GM19239 (cell line): Measurements from ENCODE around the gene TENT4B.

ENCODE experiments used
- DNase-seq: peaks from one replicate; pipeline ENCODE4 v3.0.0; 2011; ENCODE audit warnings: low spot score; ENCODE audit not compliant: insufficient read length
- FAIRE-seq: peaks from 2 replicates; lab custom pipeline; 2011; peaks lifted over from hg19 to GRCh38; lab: Jason Lieb, UNC

TENT4B gene

DNA sequence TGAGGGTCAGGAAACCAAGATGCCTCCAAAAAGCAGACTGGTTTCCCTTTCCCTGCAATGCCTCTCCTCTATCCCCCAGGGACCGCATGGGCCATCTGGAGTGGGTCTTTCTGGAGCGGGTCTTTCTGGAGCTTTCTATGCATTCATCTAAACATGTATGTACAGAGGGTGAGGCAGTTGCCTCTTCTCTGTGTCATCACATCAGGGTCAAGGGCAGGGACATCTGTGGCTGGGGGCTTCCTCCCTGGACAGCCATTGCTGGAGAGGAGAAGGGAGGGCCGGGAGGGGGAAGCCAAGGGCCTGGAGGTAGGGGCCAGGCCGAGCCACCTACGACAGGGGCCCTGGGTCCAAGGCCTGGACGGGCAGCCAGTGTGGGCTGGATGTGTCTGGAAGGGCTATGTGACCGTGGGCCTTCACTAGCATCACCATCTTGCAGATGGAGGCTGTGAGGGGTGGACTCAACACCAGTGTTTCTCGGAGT, 114.1 kb downstream of the TENT4B start:
- FAIRE-seq (peak; percentile 57), DNase-seq (no peak)

DNA sequence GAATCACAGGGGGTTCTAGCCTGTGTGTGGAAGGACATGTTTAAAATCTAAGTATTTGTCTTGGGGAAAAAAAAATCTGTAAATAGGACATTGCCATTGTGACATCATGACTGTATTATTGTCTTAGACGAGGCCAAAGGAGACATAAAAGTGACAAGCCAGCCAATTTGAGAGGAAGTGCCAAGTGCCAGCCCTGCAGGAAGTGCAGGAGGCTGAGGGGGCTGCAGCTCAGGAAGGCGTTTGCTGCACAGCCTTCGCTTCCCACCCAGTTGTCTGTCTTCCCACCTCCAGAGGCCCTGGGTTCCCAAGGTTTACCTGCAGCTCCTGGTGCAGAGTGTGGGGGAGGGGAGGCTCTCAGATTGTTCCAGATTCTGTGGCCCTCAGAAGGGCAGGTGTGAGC, 114.5 kb downstream of the TENT4B start:
- FAIRE-seq (no peak), DNase-seq (no peak)

GRCh38 chr16:50268352-50268751, 115.2 kb downstream of the TENT4B start:
- no peak for FAIRE-seq
- DNase-seq = no peak

DNA sequence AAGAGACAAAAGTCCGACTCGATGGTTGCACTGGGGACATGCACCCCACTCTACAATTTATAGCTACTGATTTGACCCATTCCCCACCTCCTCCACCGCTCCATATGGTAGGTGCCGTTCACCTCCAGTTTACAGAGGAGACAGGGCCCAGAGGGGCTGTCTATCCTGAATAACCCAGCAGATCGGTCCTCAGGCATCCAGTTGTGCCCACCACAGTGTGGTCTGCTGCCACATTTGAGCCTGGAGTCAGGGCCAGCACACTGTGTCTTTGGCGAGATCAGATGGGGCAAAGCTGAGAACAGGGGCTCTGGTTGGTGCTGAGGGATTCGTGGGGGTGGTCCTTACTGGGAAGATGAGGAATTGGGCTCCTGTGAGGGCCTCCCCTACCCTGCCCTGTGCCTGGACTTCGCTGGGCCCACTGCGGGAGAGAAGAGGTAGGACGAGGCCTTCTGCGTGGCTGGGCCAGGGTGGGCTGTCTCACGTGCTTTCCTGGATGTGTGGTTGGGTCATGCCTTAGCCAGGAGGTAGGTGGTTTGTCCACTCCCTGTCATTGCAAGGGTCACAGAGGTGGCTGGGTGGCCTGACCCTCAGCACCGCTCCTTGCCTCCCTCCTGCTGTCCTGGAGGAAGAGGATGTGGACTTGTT, 116.1 kb downstream of the TENT4B start:
- FAIRE-seq (no peak), DNase-seq (no peak)

DNA sequence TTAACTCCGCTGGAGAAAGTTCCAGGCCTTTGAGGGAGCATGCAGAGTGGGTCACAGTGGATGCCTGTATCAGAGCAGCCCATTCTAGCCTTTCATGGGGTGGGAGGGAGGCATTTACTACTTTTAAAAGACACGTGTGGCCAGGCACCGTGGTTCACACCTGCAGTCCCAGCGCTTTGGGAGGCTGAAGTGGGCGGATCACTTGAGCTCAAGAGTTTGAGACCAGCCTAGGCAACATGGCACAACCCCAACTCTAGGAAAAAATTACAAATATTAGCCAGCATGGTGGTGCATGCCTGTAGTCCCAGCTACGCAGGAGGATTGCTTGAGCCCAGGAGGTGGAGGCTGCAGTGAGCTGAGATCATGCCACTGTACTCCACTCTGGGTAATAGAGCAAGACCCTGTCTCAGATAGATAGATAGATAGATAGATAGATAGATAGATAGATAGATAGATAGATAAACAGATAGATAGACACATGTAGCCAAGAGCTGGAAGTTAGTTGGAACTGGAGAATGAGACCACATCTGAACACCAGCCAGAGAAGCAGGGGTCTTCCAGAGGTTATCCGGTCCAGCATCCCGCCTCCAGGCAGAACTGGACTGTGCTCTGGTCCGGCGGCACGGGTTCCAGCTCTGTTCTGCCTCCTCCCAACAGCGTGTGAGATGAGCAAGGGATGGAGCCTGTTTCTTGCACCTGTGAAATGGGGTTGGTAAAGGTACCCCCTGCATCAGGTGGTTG, 116.8 kb downstream of the TENT4B start:
- FAIRE-seq (no peak), DNase-seq (no peak)

GRCh38 chr16:50270510-50271147, 117.5 kb downstream of the TENT4B start:
- DNase-seq (no peak), FAIRE-seq (no peak)

GRCh38 chr16:50271148-50272041, 118.3 kb downstream of the TENT4B start:
- FAIRE-seq (no peak), DNase-seq (no peak)

GRCh38 chr16:50272111-50272571, 119.0 kb downstream of the TENT4B start:
- DNase-seq = no peak
- FAIRE-seq = no peak

DNA sequence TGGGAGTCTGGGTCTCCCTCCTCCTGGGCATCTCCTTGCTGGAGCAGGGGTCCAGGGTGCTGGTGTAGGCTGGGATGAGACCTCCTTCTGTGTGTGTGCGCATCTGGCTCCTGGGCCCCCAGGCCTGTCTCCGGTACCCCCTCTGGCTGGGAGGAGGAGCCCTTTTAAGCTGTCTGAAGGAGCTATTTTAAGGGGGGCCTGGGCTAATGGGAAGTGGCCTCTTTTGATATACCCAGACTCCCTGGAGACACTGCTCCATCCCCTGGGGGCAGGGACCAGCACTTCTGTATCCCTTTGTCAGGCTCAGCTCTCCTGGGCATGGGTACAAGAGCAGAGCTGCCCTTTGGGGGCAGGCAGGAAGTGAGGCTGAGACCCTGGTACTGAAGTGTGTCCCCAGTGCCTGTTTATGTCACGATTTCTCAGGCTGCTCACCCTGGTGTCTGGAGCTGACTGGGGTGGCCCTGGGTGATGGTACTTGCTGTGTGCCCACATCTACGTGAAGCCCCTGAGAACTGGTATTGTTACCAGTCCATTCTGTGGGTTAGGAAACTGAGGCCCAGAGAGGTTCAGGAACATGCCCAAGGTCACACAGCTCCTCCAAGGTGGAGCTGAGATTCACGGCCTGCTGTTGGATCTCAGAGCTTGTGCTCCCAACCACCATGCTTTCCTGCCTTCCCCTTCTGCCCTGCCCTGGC, 119.7 kb downstream of the TENT4B start:
- DNase-seq (no peak), FAIRE-seq (no peak)

GRCh38 chr16:50273382-50273690, 120.2 kb downstream of the TENT4B start:
- FAIRE-seq (no peak), DNase-seq (no peak)

- peak; percentile 97 for FAIRE-seq
Measured at GRCh38 chr16:50273888-50274325, 120.8 kb downstream of the TENT4B start.

GRCh38 chr16:50274326-50275097, 121.4 kb downstream of the TENT4B start:
- FAIRE-seq (no peak), DNase-seq (peak; percentile 67)

More at GRCh38 chr16:50273888-50274325, 120.8 kb downstream of the TENT4B start:
- DNase-seq = peak; percentile 80

DNA sequence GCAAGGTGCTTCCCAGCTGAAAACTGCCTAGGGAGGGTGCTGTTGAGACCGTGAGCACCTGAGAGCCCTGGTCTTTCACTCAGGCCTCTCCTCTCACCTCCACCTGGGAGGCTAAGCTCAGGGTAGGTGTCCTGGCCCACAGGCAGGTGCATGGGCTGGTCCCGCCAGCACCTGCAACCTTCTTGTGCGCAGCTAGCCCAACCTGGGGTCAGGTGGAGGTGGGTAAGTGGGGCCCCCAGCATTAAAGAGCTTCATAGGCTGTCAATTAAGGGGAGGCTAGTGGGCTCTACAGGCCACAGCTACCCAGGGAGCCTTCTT, 122.0 kb downstream of the TENT4B start:
- no peak for FAIRE-seq
- DNase-seq = no peak

DNA sequence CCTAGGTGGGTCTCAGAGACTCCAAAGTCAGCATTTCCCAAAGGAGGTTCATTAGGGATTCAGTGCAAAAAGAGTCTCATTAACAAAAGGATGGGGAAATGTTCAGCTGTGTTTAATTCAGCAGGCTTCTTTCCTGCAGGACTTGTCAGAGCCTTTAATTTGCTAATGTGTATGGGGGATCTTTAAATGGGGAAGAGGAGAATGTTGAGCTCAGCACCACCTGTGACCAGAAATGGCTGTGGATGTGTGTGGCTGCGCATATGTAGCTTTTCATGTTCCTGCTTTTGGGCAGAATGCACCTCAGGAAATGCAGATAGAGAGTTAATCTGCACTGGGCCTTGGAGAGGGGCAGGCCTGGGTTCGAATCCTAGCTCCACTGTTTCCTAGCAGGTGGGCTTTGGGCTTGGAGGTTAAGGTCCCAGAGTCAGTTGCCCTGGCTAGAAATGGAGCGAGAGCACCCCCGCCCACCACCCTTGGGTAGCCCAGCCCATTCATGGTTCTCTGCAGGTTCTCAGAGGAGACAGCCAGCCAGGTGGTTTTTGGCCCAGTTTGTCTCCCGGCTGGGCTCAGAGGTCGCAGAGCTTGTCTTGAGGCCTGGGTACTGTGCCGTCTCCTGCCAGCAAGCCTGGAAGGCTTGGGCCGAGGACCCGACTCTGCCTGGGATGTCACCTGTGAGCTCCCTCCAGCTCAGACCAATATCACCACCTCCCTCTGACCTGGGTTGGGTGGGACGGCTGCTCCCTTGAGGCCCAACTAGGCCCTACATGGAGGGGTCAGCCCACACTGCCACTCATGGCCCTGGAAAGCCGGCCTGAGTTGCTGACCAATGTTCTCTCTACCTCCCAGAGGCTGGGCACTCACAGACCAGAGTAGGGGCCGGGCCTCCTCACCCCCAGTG, 122.6 kb downstream of the TENT4B start:
- FAIRE-seq = peak; percentile 14
- DNase-seq = no peak

GRCh38 chr16:50276326-50276640, 123.2 kb downstream of the TENT4B start:
- FAIRE-seq = no peak

GRCh38 chr16:50276801-50277555, 123.9 kb downstream of the TENT4B start:
- peak; percentile 74 for FAIRE-seq

More at GRCh38 chr16:50276326-50276640, 123.2 kb downstream of the TENT4B start:
- DNase-seq = no peak

GRCh38 chr16:50278251-50278650, 125.1 kb downstream of the TENT4B start:
- FAIRE-seq (no peak), DNase-seq (no peak)

More at GRCh38 chr16:50276801-50277555, 123.9 kb downstream of the TENT4B start:
- no peak for DNase-seq
